RWPE2 (cell line): ENCODE results near the gene ADAMTS17.

ENCODE experiments used
- ATAC-seq: fragments of 200-7000 bp; cut with Tn5 transposase; 3 replicates; pipeline ENCODE4 v1.9.1; 2021; ENCODE audit warnings: low read depth
- DNase-seq: peaks from one replicate; pipeline ENCODE4 v3.0.0-alpha.2; 2020; ENCODE audit warnings: low spot score
- H3K27ac ChIP-seq: fragments of 450-650 bp; 2 replicates; pipeline ENCODE4 v1.5.1; 2017; ENCODE audit warnings: mild to moderate bottlenecking; ENCODE audit not compliant: poor library complexity, severe bottlenecking
- H3K27me3 ChIP-seq: fragments of 250-450 bp; sonication (Bioruptor Pico); 2 replicates; pipeline ENCODE4 v1.5.1; 2021; ENCODE audit warnings: mild to moderate bottlenecking, moderate library complexity; ENCODE audit not compliant: insufficient read depth, poor library complexity, severe bottlenecking
- H3K36me3 ChIP-seq: fragments of 250-450 bp; sonication (Bioruptor Pico); 2 replicates; pipeline ENCODE4 v1.5.1; 2020; ENCODE audit warnings: low read depth, mild to moderate bottlenecking, moderate library complexity
- H3K4me1 ChIP-seq: fragments of 250-450 bp; sonication (Bioruptor Pico); 2 replicates; pipeline ENCODE4 v1.5.1; 2021; ENCODE audit warnings: mild to moderate bottlenecking, moderate library complexity; ENCODE audit not compliant: insufficient read depth, poor library complexity, severe bottlenecking
- H3K4me3 ChIP-seq: fragments of 250-450 bp; sonication (Bioruptor Pico); 2 replicates; pipeline ENCODE4 v1.5.1; 2021; ENCODE audit warnings: mild to moderate bottlenecking, moderate library complexity; ENCODE audit not compliant: severe bottlenecking
- H3K9me3 ChIP-seq: fragments of 250-450 bp; sonication (Bioruptor Pico); 2 replicates; pipeline ENCODE4 v1.5.1; 2021; ENCODE audit warnings: mild to moderate bottlenecking, moderate library complexity; ENCODE audit not compliant: severe bottlenecking
- TF ChIP-seq, protein P1 (sequence below): fragments of 450-650 bp; IDR thresholded peaks from one replicate; pipeline ENCODE4 v1.5.1; 2017; ENCODE audit warnings: mild to moderate bottlenecking, moderate library complexity; ENCODE audit not compliant: poor library complexity, severe bottlenecking

ADAMTS17 gene

DNA sequence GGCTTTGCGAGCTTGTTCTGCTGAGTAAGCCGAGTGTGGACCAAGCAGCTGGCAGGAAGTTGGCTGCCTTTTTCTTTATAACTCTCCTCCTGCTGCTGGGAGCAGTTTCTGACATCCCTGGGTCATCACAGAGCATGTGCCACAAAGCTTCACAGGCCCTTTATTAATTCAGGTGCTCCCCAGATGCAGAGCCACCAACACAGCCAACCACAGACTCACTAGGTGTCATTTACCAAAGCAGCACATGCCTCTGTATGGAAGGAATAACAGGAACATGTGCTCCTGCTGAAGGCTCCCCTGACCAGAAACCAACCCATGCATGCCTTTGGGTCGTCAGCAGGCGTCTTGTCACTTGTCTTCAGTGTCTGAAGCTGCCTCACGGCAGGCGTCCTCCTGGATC lies 152.5 kb downstream of the ADAMTS17 start:
- Histone ChIP-seq H3K4me3 (no peak overlapping the region), H3K36me3 (no peaks in the 10 kb centered on the region), H3K4me1 (peaks cover 17% of the 10 kb centered on the region), H3K9me3 (no peaks in the 10 kb centered on the region), H3K27ac (no peak overlapping the region), H3K27me3 (no peaks in the 10 kb centered on the region)
- ATAC-seq: no peak
- DNase-seq: peak; percentile 15
- TF ChIP-seq, protein P1, sequence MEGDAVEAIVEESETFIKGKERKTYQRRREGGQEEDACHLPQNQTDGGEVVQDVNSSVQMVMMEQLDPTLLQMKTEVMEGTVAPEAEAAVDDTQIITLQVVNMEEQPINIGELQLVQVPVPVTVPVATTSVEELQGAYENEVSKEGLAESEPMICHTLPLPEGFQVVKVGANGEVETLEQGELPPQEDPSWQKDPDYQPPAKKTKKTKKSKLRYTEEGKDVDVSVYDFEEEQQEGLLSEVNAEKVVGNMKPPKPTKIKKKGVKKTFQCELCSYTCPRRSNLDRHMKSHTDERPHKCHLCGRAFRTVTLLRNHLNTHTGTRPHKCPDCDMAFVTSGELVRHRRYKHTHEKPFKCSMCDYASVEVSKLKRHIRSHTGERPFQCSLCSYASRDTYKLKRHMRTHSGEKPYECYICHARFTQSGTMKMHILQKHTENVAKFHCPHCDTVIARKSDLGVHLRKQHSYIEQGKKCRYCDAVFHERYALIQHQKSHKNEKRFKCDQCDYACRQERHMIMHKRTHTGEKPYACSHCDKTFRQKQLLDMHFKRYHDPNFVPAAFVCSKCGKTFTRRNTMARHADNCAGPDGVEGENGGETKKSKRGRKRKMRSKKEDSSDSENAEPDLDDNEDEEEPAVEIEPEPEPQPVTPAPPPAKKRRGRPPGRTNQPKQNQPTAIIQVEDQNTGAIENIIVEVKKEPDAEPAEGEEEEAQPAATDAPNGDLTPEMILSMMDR: no peak

DNA sequence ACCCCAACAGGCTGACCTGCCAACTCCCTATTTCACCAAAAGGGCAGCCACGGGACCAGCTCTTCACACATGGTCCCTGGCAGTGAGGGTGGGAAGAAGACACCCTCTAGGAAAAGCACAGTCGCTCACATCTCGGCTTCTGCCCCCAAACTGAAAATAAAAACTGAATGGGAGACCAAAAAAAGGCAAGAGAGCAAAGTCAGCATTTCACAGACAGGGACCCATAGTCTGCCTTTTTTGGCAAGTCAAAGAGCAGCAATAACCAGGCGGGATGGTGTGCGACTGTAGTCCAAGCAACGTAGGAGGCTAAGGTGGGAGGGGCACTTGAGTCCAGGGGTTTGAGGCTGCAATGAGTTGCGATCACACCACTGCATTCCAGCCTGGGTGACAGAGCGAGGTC lies 154.1 kb downstream of the ADAMTS17 start:
- Histone ChIP-seq H3K9me3 (no peaks in the 10 kb centered on the region), H3K27ac (no peak overlapping the region), H3K4me3 (no peak overlapping the region), H3K4me1 (peaks cover 17% of the 10 kb centered on the region), H3K27me3 (no peaks in the 10 kb centered on the region), H3K36me3 (no peaks in the 10 kb centered on the region)
- TF ChIP-seq, protein P1: no peak
- ATAC-seq (no peak), DNase-seq (peak; percentile 23)

DNA sequence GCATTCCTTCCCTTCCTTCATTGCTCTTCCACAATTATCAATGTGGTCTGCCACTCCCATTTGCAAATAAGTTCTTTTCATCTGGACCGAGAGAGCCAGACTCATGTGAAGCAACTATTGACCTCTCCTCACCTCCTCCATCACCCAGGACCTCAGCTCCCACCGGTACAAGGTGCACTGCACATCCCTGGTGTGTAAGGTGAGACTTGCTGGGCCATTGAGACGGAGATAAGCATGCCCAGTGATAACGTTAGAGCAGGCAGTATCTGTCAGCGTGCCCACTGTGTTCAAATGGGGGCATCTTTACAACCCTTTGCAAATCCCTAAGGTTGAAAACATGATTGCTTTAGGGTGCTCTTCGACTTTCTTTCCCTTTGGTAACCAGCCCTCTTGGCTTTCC lies 154.8 kb downstream of the ADAMTS17 start:
- Histone ChIP-seq H3K4me1 (peaks cover 10% of the 10 kb centered on the region), H3K9me3 (no peaks in the 10 kb centered on the region), H3K36me3 (no peaks in the 10 kb centered on the region), H3K27me3 (no peaks in the 10 kb centered on the region), H3K27ac (no peak overlapping the region), H3K4me3 (no peak overlapping the region)
- TF ChIP-seq, protein P1: no peak
- ATAC-seq (no peak), DNase-seq (no peak)

DNA sequence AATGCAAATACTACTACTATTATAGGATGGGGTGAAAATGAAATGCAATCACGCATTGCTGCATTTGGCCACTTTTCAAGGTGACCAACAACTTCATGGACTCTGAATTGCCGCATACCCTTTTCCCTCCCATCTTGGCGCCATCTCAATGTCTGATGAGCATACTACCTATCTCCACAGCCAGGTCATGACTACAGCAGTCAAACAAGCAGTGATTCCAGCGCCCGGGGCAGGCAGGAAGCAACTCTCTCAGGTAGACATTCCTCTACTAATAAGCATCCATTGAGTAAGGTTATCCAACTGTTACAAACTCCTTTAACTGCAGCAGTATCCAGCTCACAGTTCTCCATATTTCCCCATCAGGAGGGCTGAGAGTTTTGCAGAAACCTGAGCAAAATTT lies 155.4 kb downstream of the ADAMTS17 start:
- no peaks in the 10 kb centered on the region for H3K36me3 ChIP-seq
- no peak for ATAC-seq
- H3K9me3 ChIP-seq: no peaks in the 10 kb centered on the region
- H3K4me1 ChIP-seq: peaks cover 4% of the 10 kb centered on the region
- no peak overlapping the region for H3K4me3 ChIP-seq
- H3K27me3 ChIP-seq: no peaks in the 10 kb centered on the region
- TF ChIP-seq, protein P1: no peak
- H3K27ac ChIP-seq: no peak overlapping the region
- DNase-seq: no peak

DNA sequence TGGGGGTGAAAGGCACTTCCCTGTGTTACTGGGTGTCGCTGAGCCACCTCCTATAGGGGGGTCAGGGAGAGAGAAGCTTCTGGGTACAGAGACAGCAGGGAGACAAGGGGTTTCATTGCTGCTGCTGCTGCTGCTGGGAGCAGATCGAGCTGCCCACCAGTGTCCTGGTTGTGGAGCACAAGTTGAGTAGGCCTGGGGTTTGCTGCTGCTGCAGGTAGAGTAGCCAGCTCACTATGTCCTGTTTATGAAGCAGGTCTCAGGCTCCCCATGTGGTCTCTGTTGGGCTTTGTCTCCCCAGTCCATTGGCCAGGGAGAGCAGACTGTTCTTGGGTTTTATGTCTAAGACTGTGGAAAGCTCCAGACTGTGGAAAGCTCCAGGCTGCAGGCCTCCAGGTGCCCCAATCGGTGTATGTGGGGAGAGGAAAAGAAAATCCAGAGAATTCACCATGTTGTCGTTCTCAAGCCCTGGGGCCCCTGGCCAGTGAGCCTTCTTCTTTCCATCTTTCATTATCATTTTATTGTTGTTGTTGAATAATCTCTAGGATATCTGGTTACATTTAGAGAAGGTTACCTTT lies 157.8 kb downstream of the ADAMTS17 start:
- TF ChIP-seq, protein P1: no peak
- Histone ChIP-seq H3K27ac (no peak overlapping the region), H3K4me3 (no peak overlapping the region), H3K27me3 (no peaks in the 10 kb centered on the region), H3K36me3 (no peaks in the 10 kb centered on the region), H3K4me1 (no peaks in the 10 kb centered on the region), H3K9me3 (no peaks in the 10 kb centered on the region)
- no peak for ATAC-seq
- DNase-seq: no peak
